Omental fat pad (tissue), 4 donors: Measurements from ENCODE around the gene REM2. TPM values are rescaled to one million over a fixed set of nuclear protein-coding genes. Genes with fewer than 3 reads are reported as not detected.

Experiments
- ATAC-seq: fragments of 150-250 bp; one replicate; pipeline ENCODE4 v1.9.1; 2016; ENCODE audit warnings: mild to moderate bottlenecking, moderate library complexity; ENCODE audit not compliant: low FRiP score
- DNase-seq: peaks from one replicate; pipeline ENCODE4 v3.0.0-alpha.2; 2019; ENCODE audit warnings: low spot score
- total RNA-seq, 4 donors: library from RNA; depleted of rRNA; stranded (reverse); fragments of >200 nt; gene quantifications; one replicate each; pipeline ENCODE4 v1.1.0, GENCODE V29; 2016
- TF ChIP-seq, protein P1 (sequence below), 3 donors: fragments of 450-650 bp; IDR thresholded peaks; one replicate each; pipeline ENCODE4 v1.5.1; 2016 to 2017; ENCODE audit warnings: antibody characterized with exemption in 3 of 3, mild to moderate bottlenecking in 3 of 3, moderate library complexity in 2 of 3

The REM2 gene
- total RNA-seq, 4 donors from 2014 or later = 0.24 to 3.3 (median 1.0) TPM

DNA sequence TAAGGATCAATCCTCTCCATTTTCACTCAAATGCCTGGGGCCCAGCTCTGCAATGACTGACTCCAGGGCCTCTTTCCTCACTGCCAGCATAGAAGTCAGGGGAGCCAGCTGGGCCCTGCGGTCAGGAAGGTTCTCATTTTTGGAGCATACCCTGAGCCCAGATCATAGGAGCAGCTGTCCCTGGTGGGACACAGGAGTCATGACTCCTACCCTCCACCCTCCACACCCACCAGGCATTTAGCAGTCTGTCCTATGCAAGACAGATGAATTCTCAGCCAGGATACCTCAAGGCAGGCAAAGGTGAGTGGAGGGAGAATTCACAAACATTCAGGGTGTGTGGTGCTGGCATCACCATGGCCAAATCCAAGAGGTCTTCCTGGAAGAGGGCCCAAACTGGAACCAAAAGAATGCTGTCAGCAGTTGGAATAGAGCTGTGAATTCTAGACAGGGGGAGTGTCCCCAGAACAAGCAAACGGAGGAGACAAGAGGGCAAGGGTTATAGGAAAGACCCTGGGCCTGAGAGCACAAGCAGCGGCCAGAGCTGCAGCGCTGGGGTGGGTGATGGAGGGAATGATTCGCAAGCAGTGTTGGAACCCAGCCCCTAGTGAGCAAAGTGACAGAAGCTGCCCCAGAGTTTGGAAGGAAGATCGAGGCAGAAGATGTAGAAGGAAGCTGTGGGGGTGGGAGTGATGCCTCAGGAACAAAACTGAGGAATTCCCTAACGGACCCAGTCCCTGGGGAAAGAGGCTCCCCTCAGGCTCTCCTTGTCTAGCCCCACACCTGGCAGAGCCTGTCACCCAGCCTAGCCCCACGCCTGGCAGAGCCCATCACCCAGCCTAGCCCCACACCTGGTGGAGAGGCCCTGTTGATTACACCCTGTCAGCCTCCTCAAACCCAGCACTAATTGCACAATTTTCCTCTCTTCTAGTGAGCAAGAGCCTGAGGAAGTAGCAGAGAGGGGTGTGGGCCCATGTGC is 4.5 kb upstream of the REM2 start:
- TF ChIP-seq, protein P1, sequence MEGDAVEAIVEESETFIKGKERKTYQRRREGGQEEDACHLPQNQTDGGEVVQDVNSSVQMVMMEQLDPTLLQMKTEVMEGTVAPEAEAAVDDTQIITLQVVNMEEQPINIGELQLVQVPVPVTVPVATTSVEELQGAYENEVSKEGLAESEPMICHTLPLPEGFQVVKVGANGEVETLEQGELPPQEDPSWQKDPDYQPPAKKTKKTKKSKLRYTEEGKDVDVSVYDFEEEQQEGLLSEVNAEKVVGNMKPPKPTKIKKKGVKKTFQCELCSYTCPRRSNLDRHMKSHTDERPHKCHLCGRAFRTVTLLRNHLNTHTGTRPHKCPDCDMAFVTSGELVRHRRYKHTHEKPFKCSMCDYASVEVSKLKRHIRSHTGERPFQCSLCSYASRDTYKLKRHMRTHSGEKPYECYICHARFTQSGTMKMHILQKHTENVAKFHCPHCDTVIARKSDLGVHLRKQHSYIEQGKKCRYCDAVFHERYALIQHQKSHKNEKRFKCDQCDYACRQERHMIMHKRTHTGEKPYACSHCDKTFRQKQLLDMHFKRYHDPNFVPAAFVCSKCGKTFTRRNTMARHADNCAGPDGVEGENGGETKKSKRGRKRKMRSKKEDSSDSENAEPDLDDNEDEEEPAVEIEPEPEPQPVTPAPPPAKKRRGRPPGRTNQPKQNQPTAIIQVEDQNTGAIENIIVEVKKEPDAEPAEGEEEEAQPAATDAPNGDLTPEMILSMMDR (IDR thresholded peaks at IDR 0.05) = no peak
- DNase-seq = no peak
- ATAC-seq = no peak

DNA sequence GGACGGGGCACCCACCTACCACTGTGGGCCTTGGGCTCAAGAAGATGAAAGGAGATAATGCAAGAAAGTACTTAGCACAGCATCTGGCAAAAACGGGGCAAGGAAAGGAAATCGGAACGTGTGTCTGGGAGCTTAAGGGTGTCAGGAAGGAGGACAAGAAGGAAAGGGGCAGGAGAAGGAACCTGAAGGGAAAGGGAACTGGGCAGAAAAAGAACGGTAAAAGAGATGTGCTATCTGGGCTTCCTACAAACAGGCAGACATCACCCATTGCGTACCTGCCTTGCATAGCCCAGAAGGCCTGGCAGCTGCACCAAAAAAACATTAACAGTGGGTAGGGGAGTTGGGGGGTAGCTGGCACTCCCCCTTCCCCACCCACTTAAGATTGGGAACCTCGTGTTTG is 958 bp upstream of the REM2 start:
- DNase-seq (no peak), ATAC-seq (no peak)
- TF ChIP-seq, protein P1 (IDR thresholded peaks at IDR 0.05) = no peak

DNA sequence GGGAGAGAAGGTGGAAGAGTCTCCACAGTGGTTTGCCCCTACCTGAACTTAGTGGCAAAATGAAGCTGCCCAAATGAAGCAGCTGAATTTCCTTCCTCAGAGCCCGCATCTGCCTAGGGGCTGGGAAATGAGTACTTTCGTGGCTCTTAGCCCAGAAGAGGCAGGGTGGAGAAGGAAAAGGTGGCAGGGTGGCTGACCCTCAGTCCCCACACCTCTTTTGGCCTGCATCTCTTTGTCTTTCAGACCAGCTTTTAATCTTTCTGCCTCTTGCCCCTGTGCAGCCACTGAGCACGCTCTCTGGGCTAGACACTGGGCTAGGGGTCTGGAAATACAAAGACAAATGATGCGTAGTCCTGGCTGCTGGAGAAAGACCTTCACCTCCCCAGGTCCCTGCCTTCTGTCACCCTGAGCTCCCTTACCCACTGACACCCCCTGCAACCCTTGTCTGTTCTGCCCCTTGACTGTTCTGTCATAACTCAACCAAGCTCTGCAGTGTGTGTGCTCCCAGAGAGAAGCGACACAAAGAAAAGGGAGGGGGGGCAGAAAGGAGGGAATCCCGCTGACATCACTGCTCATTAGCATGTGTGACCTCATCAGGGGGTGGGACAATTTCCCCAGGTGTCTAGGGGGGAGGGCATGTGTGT is 371 bp upstream of the REM2 start:
- TF ChIP-seq, protein P1 (IDR thresholded peaks at IDR 0.05) = no peak
- no peak for ATAC-seq
- no peak for DNase-seq

DNA sequence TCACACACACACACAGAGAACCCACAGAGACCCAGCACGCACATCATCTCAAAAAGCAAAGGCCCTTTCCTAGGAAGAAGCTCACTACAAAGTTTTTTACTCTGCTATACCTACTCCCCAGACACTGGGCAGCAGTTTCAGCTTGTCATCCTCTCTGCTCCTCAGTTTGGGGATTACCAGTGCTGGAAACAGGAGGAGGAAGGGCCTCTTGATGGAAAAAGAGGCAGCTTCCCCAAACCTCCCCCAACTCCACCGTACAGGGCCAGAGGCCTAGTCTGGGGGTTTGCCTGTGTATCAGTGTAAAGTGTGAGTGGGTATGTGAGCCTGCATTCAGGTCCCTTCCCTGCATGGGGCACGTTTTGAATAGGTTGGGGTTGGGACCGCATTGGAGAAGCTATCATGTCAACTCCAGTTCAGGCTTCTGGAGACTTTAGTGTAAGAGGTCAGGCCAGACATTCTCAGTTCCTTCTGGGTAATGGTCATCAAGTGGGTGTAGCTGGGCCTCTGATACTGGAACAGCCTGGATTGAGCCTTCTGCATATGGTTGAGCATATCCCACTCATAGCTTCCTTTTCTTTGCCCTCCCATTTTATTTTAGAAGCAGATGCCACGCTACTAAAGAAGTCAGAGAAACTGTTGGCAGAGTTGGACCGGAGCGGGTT is 1.2 kb downstream of the REM2 start:
- DNase-seq (no peak), ATAC-seq (no peak)
- TF ChIP-seq, protein P1 (IDR thresholded peaks at IDR 0.05) = no peak

DNA sequence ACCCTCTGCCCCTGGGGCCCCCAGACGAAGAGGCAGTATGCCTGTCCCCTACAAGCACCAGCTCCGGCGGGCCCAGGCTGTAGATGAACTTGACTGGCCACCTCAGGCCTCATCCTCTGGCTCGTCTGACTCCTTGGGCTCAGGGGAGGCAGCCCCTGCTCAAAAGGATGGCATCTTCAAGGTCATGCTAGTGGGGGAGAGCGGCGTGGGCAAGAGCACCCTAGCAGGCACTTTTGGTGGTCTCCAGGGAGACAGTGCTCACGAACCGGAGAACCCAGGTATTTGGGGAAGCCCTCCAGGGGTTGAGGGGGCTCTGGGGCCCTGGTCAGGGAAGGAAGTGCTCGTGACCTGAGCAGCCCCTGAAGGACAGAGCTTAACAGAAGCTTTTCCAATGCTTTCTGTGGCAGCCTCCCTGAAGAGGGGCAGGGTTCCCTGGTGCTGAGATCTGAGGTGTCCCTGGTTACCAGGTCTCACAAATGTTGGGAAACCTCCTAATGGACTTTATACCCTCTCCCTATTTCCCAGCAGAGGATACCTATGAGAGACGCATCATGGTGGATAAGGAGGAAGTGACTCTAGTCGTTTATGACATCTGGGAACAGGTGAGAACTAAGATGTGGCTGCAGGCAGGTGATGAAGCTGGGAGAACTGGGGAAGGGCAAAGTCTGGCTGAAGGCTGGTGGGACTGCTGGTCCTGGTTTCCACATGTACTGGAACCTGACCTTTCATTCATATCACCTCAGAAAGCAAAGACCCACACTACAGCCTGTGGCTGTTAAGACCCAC is 1.9 kb downstream of the REM2 start:
- DNase-seq (no peak), ATAC-seq (no peak)
- TF ChIP-seq, protein P1 (IDR thresholded peaks at IDR 0.05) = no peak

DNA sequence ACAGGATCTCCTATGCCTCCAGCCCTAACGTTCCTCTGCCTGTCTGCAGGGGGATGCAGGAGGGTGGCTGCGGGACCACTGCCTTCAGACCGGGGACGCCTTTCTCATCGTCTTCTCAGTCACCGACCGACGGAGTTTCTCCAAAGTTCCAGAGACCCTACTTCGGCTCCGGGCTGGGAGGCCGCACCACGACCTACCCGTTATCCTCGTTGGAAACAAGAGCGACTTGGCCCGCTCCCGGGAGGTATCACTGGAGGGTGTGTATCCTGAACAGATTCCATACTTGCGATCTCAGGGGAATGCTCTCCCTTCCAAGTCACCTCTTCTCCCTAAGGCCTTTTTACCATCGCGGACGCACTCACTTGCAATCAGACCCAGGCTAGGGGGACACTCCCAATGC is 3.0 kb downstream of the REM2 start:
- TF ChIP-seq, protein P1 (IDR thresholded peaks at IDR 0.05) = no peak
- ATAC-seq (no peak), DNase-seq (no peak)
